NT2/D1 (cell line): ENCODE results near the gene ARL6IP4.

Experiments
- DNase-seq: peaks from one replicate; pipeline ENCODE4 v3.0.0-alpha.2; 2011; ENCODE audit warnings: low read depth, low spot score
- H3K27me3 ChIP-seq: 2 replicates; pipeline ENCODE4 v1.6.0; 2011; ENCODE audit warnings: mild to moderate bottlenecking; ENCODE audit not compliant: insufficient read length, insufficient read depth
- H3K36me3 ChIP-seq: 2 replicates; pipeline ENCODE4 v1.6.1; 2011; ENCODE audit warnings: mild to moderate bottlenecking, low read length, mixed read lengths; ENCODE audit not compliant: insufficient read depth, insufficient read length
- H3K4me1 ChIP-seq: 2 replicates; pipeline ENCODE4 v1.5.1; 2011; ENCODE audit not compliant: insufficient read depth, insufficient read length
- H3K4me3 ChIP-seq: 2 replicates; pipeline ENCODE4 v1.5.1; 2011; ENCODE audit warnings: low read depth; ENCODE audit not compliant: insufficient read length
- H3K9ac ChIP-seq: 2 replicates; pipeline ENCODE4 v1.6.0; 2011; ENCODE audit warnings: low read depth; ENCODE audit not compliant: insufficient read length
- H3K9me3 ChIP-seq: 2 replicates; pipeline ENCODE4 v1.5.1; 2011; ENCODE audit warnings: mild to moderate bottlenecking, low read length; ENCODE audit not compliant: insufficient read depth
- SUZ12 ChIP-seq: IDR thresholded peaks from 2 replicates; pipeline ENCODE4 v1.6.1; 2011; ENCODE audit not compliant: insufficient read length, insufficient read depth; ENCODE audit errors: extremely low read depth
- YY1 ChIP-seq: IDR thresholded peaks from 2 replicates; pipeline ENCODE4 v1.6.1; 2011; ENCODE audit not compliant: insufficient read length, insufficient read depth
- ZNF274 ChIP-seq: IDR thresholded peaks from 2 replicates; pipeline ENCODE4 v1.6.1; 2011; ENCODE audit warnings: mild to moderate bottlenecking, low read depth, low read length

Gene ARL6IP4

GRCh38 chr12:122951406-122951805 lies 29.1 kb upstream of the ARL6IP4 start:
- H3K4me1 ChIP-seq: peaks cover 10% of the 10 kb centered on the region
- no peak overlapping the region for H3K4me3 ChIP-seq
- peaks cover 20% of the 10 kb centered on the region for H3K27me3 ChIP-seq
- no peak for DNase-seq
- no peaks in the 10 kb centered on the region for H3K9me3 ChIP-seq
- peaks cover 2% of the 10 kb centered on the region for H3K36me3 ChIP-seq
- TF ChIP-seq YY1 (no peak), ZNF274 (no peak), SUZ12 (no peak)
- no peak overlapping the region for H3K9ac ChIP-seq

GRCh38 chr12:122951979-122952892 lies 28.2 kb upstream of the ARL6IP4 start:
- Histone ChIP-seq H3K9ac (no peak overlapping the region), H3K4me3 (no peak overlapping the region), H3K27me3 (peaks cover 20% of the 10 kb centered on the region), H3K4me1 (peaks cover 4% of the 10 kb centered on the region), H3K36me3 (peaks cover 7% of the 10 kb centered on the region), H3K9me3 (no peaks in the 10 kb centered on the region)
- peak; percentile 62 for DNase-seq
- no peak for TF ChIP-seq ZNF274
- no peak for TF ChIP-seq YY1
- TF ChIP-seq SUZ12: no peak

- Histone ChIP-seq H3K27me3 (peaks cover 13% of the 10 kb centered on the region), H3K9ac (no peak overlapping the region), H3K36me3 (peaks cover 21% of the 10 kb centered on the region), H3K9me3 (no peaks in the 10 kb centered on the region), H3K4me1 (peaks cover 4% of the 10 kb centered on the region), H3K4me3 (no peak overlapping the region)
- no peak for DNase-seq
- TF ChIP-seq YY1 (no peak), SUZ12 (no peak), ZNF274 (no peak)
Observed at GRCh38 chr12:122955156-122955555, 25.3 kb upstream of the ARL6IP4 start.

GRCh38 chr12:122956035-122956434 lies 24.4 kb upstream of the ARL6IP4 start:
- H3K36me3 ChIP-seq: peaks cover 24% of the 10 kb centered on the region
- H3K9me3 ChIP-seq: no peaks in the 10 kb centered on the region
- H3K9ac ChIP-seq: no peak overlapping the region
- H3K4me1 ChIP-seq: peaks cover 4% of the 10 kb centered on the region
- TF ChIP-seq YY1 (no peak), ZNF274 (no peak), SUZ12 (no peak)
- no peak for DNase-seq
- no peak overlapping the region for H3K4me3 ChIP-seq
- peaks cover 7% of the 10 kb centered on the region for H3K27me3 ChIP-seq

GRCh38 chr12:122958198-122958888 lies 22.1 kb upstream of the ARL6IP4 start:
- H3K4me1 ChIP-seq: peaks cover 2% of the 10 kb centered on the region
- no peaks in the 10 kb centered on the region for H3K27me3 ChIP-seq
- no peak overlapping the region for H3K4me3 ChIP-seq
- H3K9ac ChIP-seq: no peak overlapping the region
- no peaks in the 10 kb centered on the region for H3K9me3 ChIP-seq
- no peak for DNase-seq
- H3K36me3 ChIP-seq: peaks cover 24% of the 10 kb centered on the region
- TF ChIP-seq SUZ12 (no peak), YY1 (no peak), ZNF274 (no peak)

GRCh38 chr12:122959566-122960192 lies 20.8 kb upstream of the ARL6IP4 start:
- Histone ChIP-seq H3K4me3 (no peak overlapping the region), H3K9me3 (no peaks in the 10 kb centered on the region), H3K9ac (no peak overlapping the region), H3K4me1 (peaks cover 8% of the 10 kb centered on the region), H3K27me3 (no peaks in the 10 kb centered on the region), H3K36me3 (peaks cover 24% of the 10 kb centered on the region)
- TF ChIP-seq YY1: no peak
- no peak for TF ChIP-seq ZNF274
- TF ChIP-seq SUZ12: no peak
- no peak for DNase-seq
